K562 (cell line): ENCODE results near the gene ZBTB48.

ENCODE experiments used
- CC2D1A ChIP-seq: fragments of 450-650 bp; IDR thresholded peaks from 2 replicates; pipeline ENCODE4 v1.6.1; 2017; ENCODE audit warnings: mild to moderate bottlenecking
- MED1 ChIP-seq: sonication (generic); formaldehyde crosslinking; IDR thresholded peaks from 2 replicates; pipeline ENCODE4 v1.8.1; 2023; ENCODE audit warnings: missing genetic modification reagents, borderline replicate concordance
- NCOA1 ChIP-seq: fragments of 450-650 bp; IDR thresholded peaks from 2 replicates; pipeline ENCODE4 v1.6.1; 2016; ENCODE audit warnings: low read depth
- NFIX ChIP-seq: fragments of 250-450 bp; sonication (Bioruptor Pico); IDR thresholded peaks from 2 replicates; pipeline ENCODE4 v1.4.0; 2020; ENCODE audit warnings: low read depth, mild to moderate bottlenecking, moderate library complexity
- POLR2A ChIP-seq: fragments of 450-650 bp; conservative IDR thresholded peaks from 2 replicates; pipeline ENCODE4 v1.6.1; 2016
- RFX7 ChIP-seq: fragments of 250-450 bp; sonication (Bioruptor Pico); IDR thresholded peaks from 2 replicates; pipeline ENCODE4 v1.5.1; 2021; ENCODE audit warnings: mild to moderate bottlenecking
- SMC3 ChIP-seq: conservative IDR thresholded peaks from 2 replicates; pipeline ENCODE4 v1.6.1; 2011; ENCODE audit warnings: low read depth, low read length, improper control_type of control experiment; ENCODE audit not compliant: insufficient read depth
- SP2 ChIP-seq: IDR thresholded peaks from 2 replicates; pipeline ENCODE4 v1.6.1; 2011; ENCODE audit warnings: mild to moderate bottlenecking, low read depth, low read length, moderate library complexity; ENCODE audit not compliant: poor library complexity, severe bottlenecking; ENCODE audit errors: extremely low read depth
- ZNF41 ChIP-seq: fragments of 250-450 bp; sonication (Bioruptor Pico); conservative IDR thresholded peaks from 2 replicates; pipeline ENCODE4 v1.4.0; 2020; ENCODE audit warnings: mild to moderate bottlenecking
- ZNF785 ChIP-seq: fragments of 250-450 bp; sonication (Bioruptor Pico); IDR thresholded peaks from 2 replicates; pipeline ENCODE4 v1.4.0; 2020; ENCODE audit warnings: mild to moderate bottlenecking
- TF ChIP-seq, protein P1 (sequence below): fragments of 450-650 bp; conservative IDR thresholded peaks from 2 replicates; pipeline ENCODE4 v1.6.1; 2016; ENCODE audit warnings: missing genetic modification characterization, low read depth, mild to moderate bottlenecking, control low read depth, missing compliant biosample characterization
- TF ChIP-seq, protein P2 (sequence below), 3 experiments: IDR thresholded peaks in 2 of 3; conservative IDR thresholded peaks in 1 of 3; 2 replicates each; pipeline ENCODE4 v1.5.1; 2011 to 2012; ENCODE audit warnings: low read length in 3 of 3, mild to moderate bottlenecking in 3 of 3, control low read depth in 2 of 3, improper control_type of control experiment in 1 of 3, inconsistent platforms in 1 of 3, low read depth in 1 of 3, mixed read lengths in 1 of 3, moderate library complexity in 1 of 3; ENCODE audit not compliant: insufficient read depth in 2 of 3
- TF ChIP-seq, protein P3 (sequence below): sonication (generic); IDR thresholded peaks from 2 replicates; pipeline ENCODE4 v1.6.1; 2016

DNA sequence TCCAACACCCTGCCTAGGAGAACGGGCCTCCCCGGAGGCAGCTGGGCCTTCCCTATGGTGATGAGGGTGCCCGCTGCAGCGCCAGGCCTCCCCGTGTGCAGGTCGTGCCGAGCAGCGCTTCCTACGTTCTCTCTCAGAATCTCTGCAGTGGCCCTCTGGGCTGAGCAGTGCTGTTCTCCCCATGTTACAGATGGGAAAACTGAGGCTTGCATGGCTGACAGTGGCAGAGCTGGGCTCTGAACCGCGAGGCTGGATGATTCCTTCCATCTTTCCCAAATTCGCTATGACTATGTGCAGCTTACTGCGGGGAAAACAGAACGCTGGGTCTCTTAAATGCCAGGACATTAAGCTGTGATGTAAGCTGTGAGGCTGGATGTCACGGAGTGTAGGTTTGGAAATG lies 14.0 kb downstream of the ZBTB48 start:
- TF ChIP-seq, protein P1, sequence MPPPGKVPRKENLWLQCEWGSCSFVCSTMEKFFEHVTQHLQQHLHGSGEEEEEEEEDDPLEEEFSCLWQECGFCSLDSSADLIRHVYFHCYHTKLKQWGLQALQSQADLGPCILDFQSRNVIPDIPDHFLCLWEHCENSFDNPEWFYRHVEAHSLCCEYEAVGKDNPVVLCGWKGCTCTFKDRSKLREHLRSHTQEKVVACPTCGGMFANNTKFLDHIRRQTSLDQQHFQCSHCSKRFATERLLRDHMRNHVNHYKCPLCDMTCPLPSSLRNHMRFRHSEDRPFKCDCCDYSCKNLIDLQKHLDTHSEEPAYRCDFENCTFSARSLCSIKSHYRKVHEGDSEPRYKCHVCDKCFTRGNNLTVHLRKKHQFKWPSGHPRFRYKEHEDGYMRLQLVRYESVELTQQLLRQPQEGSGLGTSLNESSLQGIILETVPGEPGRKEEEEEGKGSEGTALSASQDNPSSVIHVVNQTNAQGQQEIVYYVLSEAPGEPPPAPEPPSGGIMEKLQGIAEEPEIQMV (tag): no peak
- TF ChIP-seq, protein P2, sequence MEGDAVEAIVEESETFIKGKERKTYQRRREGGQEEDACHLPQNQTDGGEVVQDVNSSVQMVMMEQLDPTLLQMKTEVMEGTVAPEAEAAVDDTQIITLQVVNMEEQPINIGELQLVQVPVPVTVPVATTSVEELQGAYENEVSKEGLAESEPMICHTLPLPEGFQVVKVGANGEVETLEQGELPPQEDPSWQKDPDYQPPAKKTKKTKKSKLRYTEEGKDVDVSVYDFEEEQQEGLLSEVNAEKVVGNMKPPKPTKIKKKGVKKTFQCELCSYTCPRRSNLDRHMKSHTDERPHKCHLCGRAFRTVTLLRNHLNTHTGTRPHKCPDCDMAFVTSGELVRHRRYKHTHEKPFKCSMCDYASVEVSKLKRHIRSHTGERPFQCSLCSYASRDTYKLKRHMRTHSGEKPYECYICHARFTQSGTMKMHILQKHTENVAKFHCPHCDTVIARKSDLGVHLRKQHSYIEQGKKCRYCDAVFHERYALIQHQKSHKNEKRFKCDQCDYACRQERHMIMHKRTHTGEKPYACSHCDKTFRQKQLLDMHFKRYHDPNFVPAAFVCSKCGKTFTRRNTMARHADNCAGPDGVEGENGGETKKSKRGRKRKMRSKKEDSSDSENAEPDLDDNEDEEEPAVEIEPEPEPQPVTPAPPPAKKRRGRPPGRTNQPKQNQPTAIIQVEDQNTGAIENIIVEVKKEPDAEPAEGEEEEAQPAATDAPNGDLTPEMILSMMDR (IDR thresholded peaks at IDR 0.05 in 2 of 3, conservative IDR thresholded peaks at IDR 0.05 in 1 of 3; ENCODE audit: insufficient read depth in 2 of 3, low read depth in 1 of 3, low read length in 3 of 3): no peak
- TF ChIP-seq ZNF41 (CRISPR knock-in tag): no peak
- TF ChIP-seq NCOA1: no peak
- TF ChIP-seq SMC3: no peak
- no peak for TF ChIP-seq ZNF785 (CRISPR knock-in tag)
- no peak for TF ChIP-seq MED1 (CRISPR knock-in tag)
- TF ChIP-seq CC2D1A: no peak
- TF ChIP-seq RFX7 (CRISPR knock-in tag): no peak
- TF ChIP-seq, protein P3, sequence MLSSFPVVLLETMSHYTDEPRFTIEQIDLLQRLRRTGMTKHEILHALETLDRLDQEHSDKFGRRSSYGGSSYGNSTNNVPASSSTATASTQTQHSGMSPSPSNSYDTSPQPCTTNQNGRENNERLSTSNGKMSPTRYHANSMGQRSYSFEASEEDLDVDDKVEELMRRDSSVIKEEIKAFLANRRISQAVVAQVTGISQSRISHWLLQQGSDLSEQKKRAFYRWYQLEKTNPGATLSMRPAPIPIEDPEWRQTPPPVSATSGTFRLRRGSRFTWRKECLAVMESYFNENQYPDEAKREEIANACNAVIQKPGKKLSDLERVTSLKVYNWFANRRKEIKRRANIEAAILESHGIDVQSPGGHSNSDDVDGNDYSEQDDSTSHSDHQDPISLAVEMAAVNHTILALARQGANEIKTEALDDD: no peak
- no peak for TF ChIP-seq NFIX (CRISPR knock-in tag)
- TF ChIP-seq SP2: no peak
- no peak for TF ChIP-seq POLR2A
